PC-9 (cell line): Measurements from ENCODE around the gene ARID3A. TPM values are rescaled to one million over a fixed set of nuclear protein-coding genes. Genes with fewer than 3 reads are reported as not detected.
A peak's percentile ranks its signal among the peaks of the same experiment; 100 is the strongest.
"Not testable (repeated sequence)": the region's sequence is repeated elsewhere in the genome, so short reads cannot be mapped to it uniquely, and the experiment has no call there.

Experiments used
- BruUV-seq: library from RNA; stranded (reverse); fragments of 400-500 nt; replicated peaks from 2 replicates; lab custom pipeline; 2021; lab: Mats Ljungman, UMichigan
- CTCF ChIA-PET: fragments of 300-600 bp; sonication (Branson Sonifier 250); formaldehyde crosslinking; loops from one replicate; lab custom pipeline; 2022; ENCODE audit warnings: antibody characterized with exemption; lab: Charles Lee
- POLR2A ChIA-PET: fragments of 300-600 bp; sonication (Branson Sonifier 250); formaldehyde crosslinking; loops from one replicate; lab custom pipeline; 2022; ENCODE audit warnings: antibody characterized with exemption; ENCODE audit not compliant: unreplicated experiment; lab: Charles Lee
- DNase-seq, 2 experiments: peaks; one replicate each; pipeline versions ENCODE4 v3.0.0 to v3.0.0-alpha.2; 2015 to 2022; ENCODE audit warnings: mixed read lengths in 1 of 2
- H2AFZ ChIP-seq: fragments of 200-600 bp; sonication (generic); 2 replicates; pipeline ENCODE4 v1.8.1; 2017; ENCODE audit warnings: antibody characterized with exemption
- H3F3A ChIP-seq: fragments of 200-600 bp; sonication (generic); 2 replicates; pipeline ENCODE4 v1.8.1; 2017; ENCODE audit warnings: antibody characterized with exemption, mild to moderate bottlenecking, low read depth; ENCODE audit not compliant: insufficient read depth
- H3K27ac ChIP-seq: fragments of 200-600 bp; sonication (generic); 2 replicates; pipeline ENCODE4 v1.6.1; 2016; ENCODE audit warnings: mixed run types
- H3K27me3 ChIP-seq: fragments of 200-600 bp; sonication (generic); 2 replicates; pipeline ENCODE4 v1.6.1; 2016; ENCODE audit warnings: low read depth, mixed run types; ENCODE audit not compliant: insufficient read depth
- H3K36me3 ChIP-seq: fragments of 200-600 bp; sonication (generic); 2 replicates; pipeline ENCODE4 v1.6.1; 2016; ENCODE audit warnings: low read depth, mixed run types
- H3K4me1 ChIP-seq: fragments of 200-600 bp; sonication (generic); replicated peaks from 2 replicates; pipeline ENCODE4 v1.6.1; 2016; ENCODE audit warnings: mixed run types; ENCODE audit not compliant: insufficient read depth
- H3K4me2 ChIP-seq: fragments of 200-600 bp; sonication (generic); 2 replicates; pipeline ENCODE4 v1.6.1; 2017; ENCODE audit warnings: mixed run types
- H3K4me3 ChIP-seq: fragments of 200-600 bp; sonication (generic); 2 replicates; pipeline ENCODE4 v1.6.1; 2016; ENCODE audit warnings: mixed run types
- H3K79me2 ChIP-seq: fragments of 200-600 bp; sonication (generic); 2 replicates; pipeline ENCODE4 v1.6.1; 2017; ENCODE audit warnings: low read depth, mixed run types
- H3K9me2 ChIP-seq: fragments of 200-600 bp; sonication (generic); 2 replicates; pipeline ENCODE4 v1.8.1; 2017; ENCODE audit warnings: mild to moderate bottlenecking; ENCODE audit not compliant: insufficient read depth
- H3K9me3 ChIP-seq: fragments of 200-600 bp; sonication (generic); 2 replicates; pipeline ENCODE4 v1.8.1; 2016; ENCODE audit warnings: low read depth; ENCODE audit not compliant: insufficient read depth
- H4K20me1 ChIP-seq: fragments of 200-600 bp; sonication (generic); 2 replicates; pipeline ENCODE4 v1.8.1; 2017; ENCODE audit not compliant: insufficient read depth
- EZH2 ChIP-seq: fragments of 200-600 bp; sonication (generic); IDR thresholded peaks from 2 replicates; pipeline ENCODE4 v1.8.0; 2017; ENCODE audit warnings: antibody characterized with exemption, low read depth
- intact Hi-C: fragments of 100-400 bp; cut with micrococcal nuclease; formaldehyde crosslinking; loops from one replicate; pipeline ENCODE4 v1.10.0; 2022; ENCODE audit not compliant: unreplicated experiment
- total RNA-seq: library from RNA; stranded (reverse); gene quantifications from 2 replicates; pipeline ENCODE4 v1.2.3, GENCODE V29; 2021
- TF ChIP-seq, protein P1 (sequence below): fragments of 200-600 bp; sonication (generic); conservative IDR thresholded peaks from 2 replicates; pipeline ENCODE4 v1.6.1; 2017; ENCODE audit warnings: mixed run types, antibody characterized with exemption, mild to moderate bottlenecking, moderate library complexity

The ARID3A gene
- total RNA-seq, 1 experiment from 2014 or later: 10.7 TPM

DNA sequence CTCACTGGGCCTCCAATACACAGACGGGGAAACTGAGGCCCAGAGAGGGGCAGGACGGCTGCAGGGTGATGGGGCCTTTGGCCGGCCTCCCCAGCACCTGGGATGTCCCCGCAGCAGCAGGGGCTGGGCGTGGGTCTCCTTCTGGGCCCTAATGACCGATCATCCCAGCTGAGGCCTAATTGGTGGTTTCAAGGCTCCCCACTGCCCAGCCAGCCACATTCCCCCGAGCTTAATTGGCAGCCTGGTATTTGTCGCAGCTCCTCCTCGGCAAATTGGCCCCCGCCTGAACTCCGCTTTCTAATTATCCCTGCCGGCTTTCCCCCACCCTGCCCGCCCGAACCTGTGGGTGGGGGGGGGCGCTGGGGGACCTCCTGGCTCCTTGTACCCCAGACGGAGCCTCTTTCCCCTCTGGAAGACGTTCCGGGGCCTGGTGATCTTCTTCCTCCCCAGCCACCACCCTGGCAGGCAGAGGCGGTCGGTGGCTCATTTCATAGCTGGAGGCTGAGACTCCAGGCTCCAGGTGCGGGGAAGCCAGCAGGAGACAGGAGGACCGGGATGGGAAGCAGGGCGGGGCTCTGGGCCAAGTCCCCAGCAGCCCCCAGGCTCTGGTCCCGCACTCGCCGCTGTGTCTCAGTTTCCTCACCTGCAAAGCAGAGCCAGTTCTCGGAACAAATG lies 31.1 kb downstream of the ARID3A start:
- POLR2A ChIA-PET: interaction anchor here (0.6 to 0.7 kb wide), 4 partner anchors 20 to 27 kb away, joined by 3 to 27 read pairs (median 6); no protein-coding TSS in a partner anchor
- H4K20me1 ChIP-seq: no peaks in the 10 kb centered on the region
- intact Hi-C loops: no loop called here
- BruUV-seq: no TSS peak
- CTCF ChIA-PET: no interaction called here
- H3K36me3 ChIP-seq: no peaks in the 10 kb centered on the region
- peak overlapping the region; percentile 62 for H2AFZ ChIP-seq
- no peak for TF ChIP-seq EZH2
- TF ChIP-seq, protein P1, sequence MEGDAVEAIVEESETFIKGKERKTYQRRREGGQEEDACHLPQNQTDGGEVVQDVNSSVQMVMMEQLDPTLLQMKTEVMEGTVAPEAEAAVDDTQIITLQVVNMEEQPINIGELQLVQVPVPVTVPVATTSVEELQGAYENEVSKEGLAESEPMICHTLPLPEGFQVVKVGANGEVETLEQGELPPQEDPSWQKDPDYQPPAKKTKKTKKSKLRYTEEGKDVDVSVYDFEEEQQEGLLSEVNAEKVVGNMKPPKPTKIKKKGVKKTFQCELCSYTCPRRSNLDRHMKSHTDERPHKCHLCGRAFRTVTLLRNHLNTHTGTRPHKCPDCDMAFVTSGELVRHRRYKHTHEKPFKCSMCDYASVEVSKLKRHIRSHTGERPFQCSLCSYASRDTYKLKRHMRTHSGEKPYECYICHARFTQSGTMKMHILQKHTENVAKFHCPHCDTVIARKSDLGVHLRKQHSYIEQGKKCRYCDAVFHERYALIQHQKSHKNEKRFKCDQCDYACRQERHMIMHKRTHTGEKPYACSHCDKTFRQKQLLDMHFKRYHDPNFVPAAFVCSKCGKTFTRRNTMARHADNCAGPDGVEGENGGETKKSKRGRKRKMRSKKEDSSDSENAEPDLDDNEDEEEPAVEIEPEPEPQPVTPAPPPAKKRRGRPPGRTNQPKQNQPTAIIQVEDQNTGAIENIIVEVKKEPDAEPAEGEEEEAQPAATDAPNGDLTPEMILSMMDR: no peak
- peak; percentile 76 to 81 for DNase-seq
- peak overlapping the region; percentile 54 for H3K4me3 ChIP-seq
- no peaks in the 10 kb centered on the region for H3K27me3 ChIP-seq
- peak overlapping the region; percentile 73 for H3K4me2 ChIP-seq
- peaks cover 55% of the 10 kb centered on the region for H3K4me1 ChIP-seq
- H3F3A ChIP-seq: peaks cover 23% of the 10 kb centered on the region; the same call in 1 of the 2 replicates
- H3K9me2 ChIP-seq: no peaks in the 10 kb centered on the region
- 0 out of 2 replicates have a peak, but pooled peaks cover 4% of the 10 kb centered on the region for H3K79me2 ChIP-seq
- no peaks in the 10 kb centered on the region for H3K9me3 ChIP-seq
- peak overlapping the region; percentile 81 for H3K27ac ChIP-seq

DNA sequence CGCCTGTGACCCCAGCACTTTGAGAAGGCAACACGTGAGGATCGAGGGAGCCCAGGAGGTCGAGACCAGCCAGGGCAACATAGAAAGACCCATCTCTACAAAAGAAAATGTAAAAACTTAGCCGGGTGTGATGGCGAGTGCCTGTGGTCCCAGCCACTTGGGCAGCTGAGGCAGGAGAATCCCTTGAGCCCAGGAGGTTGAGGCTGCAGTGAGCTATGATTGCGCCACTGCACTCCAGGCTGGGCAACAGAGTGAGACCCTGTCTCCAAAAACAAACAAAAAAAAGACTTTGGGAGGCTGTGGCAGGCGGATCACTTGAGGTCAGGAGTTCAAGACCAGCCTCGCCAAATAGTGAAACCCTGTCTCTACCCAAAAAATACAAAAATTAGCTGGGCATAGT lies 31.7 kb downstream of the ARID3A start:
- H2AFZ ChIP-seq: not testable (repeated sequence)

GRCh38 chr19:958967-959855 lies 33.4 kb downstream of the ARID3A start:
- intact Hi-C loops: no loop called here
- Histone ChIP-seq H3K27me3 (no peaks in the 10 kb centered on the region), H3K36me3 (no peaks in the 10 kb centered on the region), H3K9me2 (no peaks in the 10 kb centered on the region), H3K9me3 (no peaks in the 10 kb centered on the region), H3K27ac (no peak overlapping the region), H3K79me2 (0 out of 2 replicates have a peak, but pooled peaks cover 4% of the 10 kb centered on the region), H3F3A (peaks cover 21% of the 10 kb centered on the region; the same call in 1 of the 2 replicates), H3K4me1 (peaks cover 42% of the 10 kb centered on the region), H2AFZ (no peak overlapping the region), H4K20me1 (no peaks in the 10 kb centered on the region), H3K4me2 (no peak overlapping the region), H3K4me3 (no peak overlapping the region)
- CTCF ChIA-PET: no interaction called here
- no peak for DNase-seq
- TF ChIP-seq EZH2: no peak
- TF ChIP-seq, protein P1: no peak
- POLR2A ChIA-PET: no interaction called here
- no TSS peak for BruUV-seq

More for the DNA sequence above, 31.7 kb downstream of the ARID3A start:
- Histone ChIP-seq H3K4me2 (peak overlapping the region; percentile 73), H3K4me3 (peak overlapping the region; percentile 54; the same call in 1 of the 2 replicates), H3K27ac (peak overlapping the region; percentile 81), H3K4me1 (peaks cover 56% of the 10 kb centered on the region), H3F3A (peaks cover 21% of the 10 kb centered on the region; the same call in 1 of the 2 replicates)
- H4K20me1 ChIP-seq, DNase-seq, H3K27me3 ChIP-seq, H3K9me3 ChIP-seq, H3K36me3 ChIP-seq, H3K79me2 ChIP-seq, CTCF ChIA-PET, intact Hi-C loops, H3K9me2 ChIP-seq: not testable (repeated sequence)
- TSS peak; percentile 54 for BruUV-seq
- POLR2A ChIA-PET: interaction anchor here (0.6 kb wide), 1 partner anchor 26 kb away, joined by 3 read pairs; no protein-coding TSS in a partner anchor
